Dendritic cell treated with granulocyte-macrophage colony-stimulating factor and Interleukin-4, amounts not matched to agents 40 ng/mL and 50 ng/mL, for 4 days (primary cell): ENCODE measurements around the gene OMP.

Source experiments
- H3K27ac Mint-ChIP-seq: one replicate; pipeline ENCODE4 v1.8.0; 2022; ENCODE audit warnings: mild to moderate bottlenecking, mixed read lengths
- H3K27me3 Mint-ChIP-seq: one replicate; pipeline ENCODE4 v1.8.0; 2022; ENCODE audit warnings: mild to moderate bottlenecking, mixed read lengths
- H3K36me3 Mint-ChIP-seq: one replicate; pipeline ENCODE4 v1.8.0; 2022; ENCODE audit warnings: low read depth, mixed read lengths
- H3K4me1 Mint-ChIP-seq: one replicate; pipeline ENCODE4 v1.8.0; 2022; ENCODE audit warnings: low read depth, mixed read lengths
- H3K4me3 Mint-ChIP-seq: one replicate; pipeline ENCODE4 v1.8.0; 2022; ENCODE audit warnings: mild to moderate bottlenecking, moderate library complexity, mixed read lengths
- H3K9me3 Mint-ChIP-seq: one replicate; pipeline ENCODE4 v1.8.0; 2022; ENCODE audit warnings: mixed read lengths
- intact Hi-C: fragments of 100-400 bp; cut with micrococcal nuclease; formaldehyde crosslinking; loops from one replicate; pipeline ENCODE4 v1.15.0; 2022

The OMP gene

GRCh38 chr11:77130763-77131513, 28.3 kb downstream of the OMP start:
- Mint-ChIP-seq H3K27ac (no peak overlapping the region), H3K4me3 (no peak overlapping the region), H3K27me3 (peaks cover 25% of the 10 kb centered on the region), H3K4me1 (peaks cover 13% of the 10 kb centered on the region), H3K9me3 (no peaks in the 10 kb centered on the region), H3K36me3 (no peaks in the 10 kb centered on the region)
- intact Hi-C loops: no loop called here

GRCh38 chr11:77131560-77131959, 28.9 kb downstream of the OMP start:
- H3K27me3 Mint-ChIP-seq: peaks cover 26% of the 10 kb centered on the region

GRCh38 chr11:77135069-77135468, 32.4 kb downstream of the OMP start:
- Mint-ChIP-seq H3K36me3 (no peaks in the 10 kb centered on the region), H3K27ac (no peak overlapping the region), H3K4me3 (no peak overlapping the region), H3K27me3 (peaks cover 45% of the 10 kb centered on the region), H3K4me1 (no peaks in the 10 kb centered on the region), H3K9me3 (no peaks in the 10 kb centered on the region)
- intact Hi-C loops: no loop called here

More at GRCh38 chr11:77131560-77131959, 28.9 kb downstream of the OMP start:
- Mint-ChIP-seq H3K9me3 (no peaks in the 10 kb centered on the region), H3K4me3 (no peak overlapping the region), H3K4me1 (peaks cover 13% of the 10 kb centered on the region), H3K27ac (no peak overlapping the region), H3K36me3 (no peaks in the 10 kb centered on the region)
- intact Hi-C loops: no loop called here

- peaks cover 50% of the 10 kb centered on the region for H3K27me3 Mint-ChIP-seq
- H3K4me3 Mint-ChIP-seq: no peak overlapping the region
- no peaks in the 10 kb centered on the region for H3K4me1 Mint-ChIP-seq
- H3K27ac Mint-ChIP-seq: no peak overlapping the region
- H3K9me3 Mint-ChIP-seq: no peaks in the 10 kb centered on the region
- no peaks in the 10 kb centered on the region for H3K36me3 Mint-ChIP-seq
- intact Hi-C loops: loop anchor here (1.0 kb wide), 1 partner anchor 33 kb away; no protein-coding TSS in a partner anchor
These were observed 33.4 kb downstream of the OMP start for GRCh38 chr11:77136074-77136473.

GRCh38 chr11:77136784-77137420, 34.3 kb downstream of the OMP start:
- H3K4me3 Mint-ChIP-seq: no peak overlapping the region
- H3K27me3 Mint-ChIP-seq: peaks cover 51% of the 10 kb centered on the region
- no peaks in the 10 kb centered on the region for H3K9me3 Mint-ChIP-seq
- no peaks in the 10 kb centered on the region for H3K36me3 Mint-ChIP-seq
- H3K27ac Mint-ChIP-seq: no peak overlapping the region
- no peaks in the 10 kb centered on the region for H3K4me1 Mint-ChIP-seq
- intact Hi-C loops: loop anchor here (1.0 kb wide), 1 partner anchor 32 kb away; no protein-coding TSS in a partner anchor

- intact Hi-C loops: no loop called here
- peaks cover 55% of the 10 kb centered on the region for H3K27me3 Mint-ChIP-seq
- no peaks in the 10 kb centered on the region for H3K4me1 Mint-ChIP-seq
- no peak overlapping the region for H3K27ac Mint-ChIP-seq
- H3K36me3 Mint-ChIP-seq: no peaks in the 10 kb centered on the region
- no peak overlapping the region for H3K4me3 Mint-ChIP-seq
- no peaks in the 10 kb centered on the region for H3K9me3 Mint-ChIP-seq
These were observed 34.8 kb downstream of the OMP start for GRCh38 chr11:77137421-77137820.

- intact Hi-C loops: no loop called here
- H3K36me3 Mint-ChIP-seq: no peaks in the 10 kb centered on the region
- H3K4me1 Mint-ChIP-seq: no peaks in the 10 kb centered on the region
- H3K27me3 Mint-ChIP-seq: peaks cover 56% of the 10 kb centered on the region
- no peaks in the 10 kb centered on the region for H3K9me3 Mint-ChIP-seq
- H3K4me3 Mint-ChIP-seq: no peak overlapping the region
- H3K27ac Mint-ChIP-seq: no peak overlapping the region
These were observed 35.5 kb downstream of the OMP start for GRCh38 chr11:77138106-77138649.

GRCh38 chr11:77139201-77139600, 36.6 kb downstream of the OMP start:
- no peak overlapping the region for H3K27ac Mint-ChIP-seq
- H3K27me3 Mint-ChIP-seq: peaks cover 61% of the 10 kb centered on the region
- H3K36me3 Mint-ChIP-seq: no peaks in the 10 kb centered on the region
- intact Hi-C loops: no loop called here
- H3K4me3 Mint-ChIP-seq: no peak overlapping the region
- no peaks in the 10 kb centered on the region for H3K4me1 Mint-ChIP-seq
- H3K9me3 Mint-ChIP-seq: no peaks in the 10 kb centered on the region

GRCh38 chr11:77140231-77140851, 37.7 kb downstream of the OMP start:
- no peaks in the 10 kb centered on the region for H3K36me3 Mint-ChIP-seq
- no peaks in the 10 kb centered on the region for H3K9me3 Mint-ChIP-seq
- intact Hi-C loops: no loop called here
- H3K4me3 Mint-ChIP-seq: no peak overlapping the region
- peaks cover 63% of the 10 kb centered on the region for H3K27me3 Mint-ChIP-seq
- H3K4me1 Mint-ChIP-seq: no peaks in the 10 kb centered on the region
- H3K27ac Mint-ChIP-seq: no peak overlapping the region

GRCh38 chr11:77141034-77141433, 38.4 kb downstream of the OMP start:
- intact Hi-C loops: no loop called here
- H3K4me3 Mint-ChIP-seq: no peak overlapping the region
- peaks cover 65% of the 10 kb centered on the region for H3K27me3 Mint-ChIP-seq
- H3K36me3 Mint-ChIP-seq: no peaks in the 10 kb centered on the region
- H3K9me3 Mint-ChIP-seq: no peaks in the 10 kb centered on the region
- no peaks in the 10 kb centered on the region for H3K4me1 Mint-ChIP-seq
- H3K27ac Mint-ChIP-seq: no peak overlapping the region

GRCh38 chr11:77141475-77141874, 38.8 kb downstream of the OMP start:
- intact Hi-C loops: no loop called here
- H3K27ac Mint-ChIP-seq: no peak overlapping the region
- peaks cover 65% of the 10 kb centered on the region for H3K27me3 Mint-ChIP-seq
- H3K36me3 Mint-ChIP-seq: no peaks in the 10 kb centered on the region
- no peak overlapping the region for H3K4me3 Mint-ChIP-seq
- no peaks in the 10 kb centered on the region for H3K4me1 Mint-ChIP-seq
- no peaks in the 10 kb centered on the region for H3K9me3 Mint-ChIP-seq

- no peaks in the 10 kb centered on the region for H3K4me1 Mint-ChIP-seq
- H3K27me3 Mint-ChIP-seq: peaks cover 65% of the 10 kb centered on the region
- H3K4me3 Mint-ChIP-seq: no peak overlapping the region
- H3K27ac Mint-ChIP-seq: no peak overlapping the region
- no peaks in the 10 kb centered on the region for H3K9me3 Mint-ChIP-seq
- H3K36me3 Mint-ChIP-seq: no peaks in the 10 kb centered on the region
- intact Hi-C loops: no loop called here
These were observed 39.7 kb downstream of the OMP start for GRCh38 chr11:77142091-77142975.

GRCh38 chr11:77143405-77144020, 40.9 kb downstream of the OMP start:
- Mint-ChIP-seq H3K27ac (no peak overlapping the region), H3K9me3 (no peaks in the 10 kb centered on the region), H3K4me3 (no peak overlapping the region)

More at GRCh38 chr11:77143405-77144020, 40.9 kb downstream of the OMP start:
- intact Hi-C loops: no loop called here
- Mint-ChIP-seq H3K27me3 (peaks cover 64% of the 10 kb centered on the region), H3K4me1 (peaks cover 8% of the 10 kb centered on the region), H3K36me3 (no peaks in the 10 kb centered on the region)
